Fibroblast of lung (primary cell): ENCODE data around the gene METTL16. TPM values are rescaled to one million over a fixed set of nuclear protein-coding genes. Genes with fewer than 3 reads are reported as not detected.

ENCODE experiments used
- DNase-seq, 2 donors: peaks; one replicate each; pipeline versions ENCODE4 v3.0.0 to v3.0.0-alpha.2; 2010; ENCODE audit warnings: low read depth in 2 of 2
- H2AFZ ChIP-seq: 2 replicates; pipeline ENCODE4 v1.5.1; 2012; ENCODE audit warnings: low read length, control low read depth, inconsistent platforms
- H3K27ac ChIP-seq: 2 replicates; pipeline ENCODE4 v1.5.1; 2011; ENCODE audit warnings: low read length, control low read depth; ENCODE audit not compliant: insufficient read depth
- H3K27me3 ChIP-seq: 2 replicates; pipeline ENCODE4 v1.5.1; 2011; ENCODE audit warnings: mild to moderate bottlenecking, low read length; ENCODE audit not compliant: control insufficient read depth, insufficient read depth
- H3K36me3 ChIP-seq: 2 replicates; pipeline ENCODE4 v1.5.1; 2011; ENCODE audit warnings: low read length; ENCODE audit not compliant: control insufficient read depth, insufficient read depth
- H3K4me1 ChIP-seq: 2 replicates; pipeline ENCODE4 v1.5.1; 2011; ENCODE audit warnings: low read length; ENCODE audit not compliant: control insufficient read depth, insufficient read depth; ENCODE audit errors: extremely low read depth
- H3K4me2 ChIP-seq: 2 replicates; pipeline ENCODE4 v1.5.1; 2011; ENCODE audit warnings: low read length, control low read depth; ENCODE audit not compliant: insufficient read depth; ENCODE audit errors: extremely low read depth
- H3K4me3 ChIP-seq, 4 experiments: fragments of 200-600 bp in 1 of 4; sonication (generic) in 1 of 4; replicated peaks in 1 of 4; 2 replicates each; pipeline ENCODE4 v1.5.1; 2011 to 2016; ENCODE audit warnings: low read length in 4 of 4, low read depth in 3 of 4, mild to moderate bottlenecking in 3 of 4, control low read depth in 2 of 4, inconsistent platforms in 1 of 4, mixed read lengths in 1 of 4; ENCODE audit not compliant: insufficient read depth in 1 of 4; ENCODE audit errors: control extremely low read depth in 1 of 4
- H3K79me2 ChIP-seq: 2 replicates; pipeline ENCODE4 v1.5.1; 2012; ENCODE audit warnings: mild to moderate bottlenecking, low read length, inconsistent platforms; ENCODE audit not compliant: control insufficient read depth, insufficient read depth
- H3K9ac ChIP-seq: 2 replicates; pipeline ENCODE4 v1.5.1; 2011; ENCODE audit warnings: mild to moderate bottlenecking, low read length, control low read depth; ENCODE audit not compliant: insufficient read depth
- H3K9me3 ChIP-seq: 2 replicates; pipeline ENCODE4 v1.5.1; 2012; ENCODE audit warnings: low read depth, low read length; ENCODE audit not compliant: control insufficient read depth, insufficient read depth
- H4K20me1 ChIP-seq: 2 replicates; pipeline ENCODE4 v1.5.1; 2011; ENCODE audit warnings: low read length; ENCODE audit not compliant: control insufficient read depth, insufficient read depth; ENCODE audit errors: extremely low read depth
- CTCF ChIP-seq, 2 donors: IDR thresholded peaks in 1 of 2; conservative IDR thresholded peaks in 1 of 2; 1 replicate in 1 of 2; 2 replicates in 1 of 2; pipeline ENCODE4 v1.5.1; 2011 to 2012; ENCODE audit warnings: low read length in 2 of 2, control low read depth in 1 of 2, inconsistent platforms in 1 of 2, low read depth in 1 of 2, mild to moderate bottlenecking in 1 of 2
- EZH2 ChIP-seq: IDR thresholded peaks from 2 replicates; pipeline ENCODE4 v1.5.1; 2012; ENCODE audit warnings: low read length, control low read depth, mild to moderate bottlenecking; ENCODE audit errors: missing control alignments
- polyA plus RNA-seq, 2 donors: library from polyadenylated mRNA; depleted of rRNA in 1 of 2; stranded (reverse) in 1 of 2; unstranded in 1 of 2; fragments of >200 nt; gene quantifications; 2 replicates each; pipeline ENCODE4 v1.2.1, GENCODE V29; 2011 to 2012; ENCODE audit warnings: missing spikeins in 1 of 2
- total RNA-seq: library from RNA; depleted of rRNA; stranded (reverse); fragments of >200 nt; gene quantifications from 2 replicates; pipeline ENCODE4 v1.2.1, GENCODE V29; 2014

METTL16 gene
- total and polyA plus RNA-seq, 2 donors (not counting 1 experiment from before 2014, with no cell fraction given): 12.2 to 13.4 TPM

- no peaks in the 10 kb centered on the region for H4K20me1 ChIP-seq
- no peak overlapping the region for H3K27ac ChIP-seq
- TF ChIP-seq EZH2 (no peak), CTCF (conservative IDR thresholded peaks at IDR 0.05 in 1 of 2, IDR thresholded peaks at IDR 0.05 in 1 of 2; ENCODE audit: low read depth in 1 of 2, low read length in 2 of 2) (no peak)
- H3K9me3 ChIP-seq: no peaks in the 10 kb centered on the region
- H3K4me3 ChIP-seq: no peak overlapping the region
- no peaks in the 10 kb centered on the region for H3K79me2 ChIP-seq
- no peaks in the 10 kb centered on the region for H3K4me1 ChIP-seq
- H3K4me2 ChIP-seq: no peak overlapping the region
- H3K36me3 ChIP-seq: no peaks in the 10 kb centered on the region
- H3K27me3 ChIP-seq: no peaks in the 10 kb centered on the region
- H3K9ac ChIP-seq: no peak overlapping the region
- H2AFZ ChIP-seq: no peak overlapping the region
- DNase-seq: no peak
Observed at GRCh38 chr17:2482218-2482617, 29.5 kb downstream of the METTL16 start.

- no peak for DNase-seq
- no peak overlapping the region for H2AFZ ChIP-seq
- no peak overlapping the region for H3K27ac ChIP-seq
- no peak overlapping the region for H3K9ac ChIP-seq
- no peak overlapping the region for H3K4me2 ChIP-seq
- H3K36me3 ChIP-seq: no peaks in the 10 kb centered on the region
- H3K4me3 ChIP-seq: no peak overlapping the region
- no peaks in the 10 kb centered on the region for H3K79me2 ChIP-seq
- H4K20me1 ChIP-seq: no peaks in the 10 kb centered on the region
- H3K9me3 ChIP-seq: no peaks in the 10 kb centered on the region
- H3K27me3 ChIP-seq: no peaks in the 10 kb centered on the region
- H3K4me1 ChIP-seq: no peaks in the 10 kb centered on the region
- TF ChIP-seq CTCF (conservative IDR thresholded peaks at IDR 0.05 in 1 of 2, IDR thresholded peaks at IDR 0.05 in 1 of 2; ENCODE audit: low read depth in 1 of 2, low read length in 2 of 2): no peak
- no peak for TF ChIP-seq EZH2
Observed at GRCh38 chr17:2481760-2482159, 29.9 kb downstream of the METTL16 start.

GRCh38 chr17:2478458-2478857, 33.2 kb downstream of the METTL16 start:
- no peak overlapping the region for H3K4me3 ChIP-seq

More at GRCh38 chr17:2478458-2478857, 33.2 kb downstream of the METTL16 start:
- Histone ChIP-seq H3K79me2 (no peaks in the 10 kb centered on the region), H3K4me2 (no peak overlapping the region), H3K4me1 (no peaks in the 10 kb centered on the region), H3K27me3 (no peaks in the 10 kb centered on the region), H3K27ac (no peak overlapping the region), H3K9ac (no peak overlapping the region), H3K9me3 (no peaks in the 10 kb centered on the region), H3K36me3 (peaks cover 6% of the 10 kb centered on the region), H2AFZ (no peak overlapping the region), H4K20me1 (no peaks in the 10 kb centered on the region)
- TF ChIP-seq EZH2: no peak
- no peak for TF ChIP-seq CTCF (conservative IDR thresholded peaks at IDR 0.05 in 1 of 2, IDR thresholded peaks at IDR 0.05 in 1 of 2; ENCODE audit: low read depth in 1 of 2, low read length in 2 of 2)
- DNase-seq: no peak
